Nephron (organoid): ENCODE results near the gene METRN.

ENCODE experiments used
- H3K27ac Mint-ChIP-seq, 3 experiments: 2 replicates each; pipeline ENCODE4 v1.8.0; 2020; ENCODE audit warnings: mixed read lengths in 3 of 3, mild to moderate bottlenecking in 2 of 3, moderate library complexity in 1 of 3
- H3K27me3 Mint-ChIP-seq: 2 replicates; pipeline ENCODE4 v1.8.0; 2021; ENCODE audit warnings: low read depth, mild to moderate bottlenecking, moderate library complexity, mixed read lengths
- H3K36me3 Mint-ChIP-seq: 2 replicates; pipeline ENCODE4 v1.8.0; 2020; ENCODE audit warnings: low read depth, mixed read lengths
- H3K4me1 Mint-ChIP-seq: 2 replicates; pipeline ENCODE4 v1.8.0; 2020; ENCODE audit warnings: mixed read lengths
- H3K4me3 Mint-ChIP-seq, 3 experiments: 2 replicates each; pipeline ENCODE4 v1.8.0; 2020; ENCODE audit warnings: mild to moderate bottlenecking in 3 of 3, mixed read lengths in 3 of 3, moderate library complexity in 2 of 3
- H3K9me3 Mint-ChIP-seq: 2 replicates; pipeline ENCODE4 v1.8.0; 2020; ENCODE audit warnings: mixed read lengths
- TF ChIP-seq, protein P1 (sequence below), 3 experiments: fragments of 200-600 bp; sonication (generic); IDR thresholded peaks; one replicate each; pipeline ENCODE4 v1.5.0; 2021; ENCODE audit warnings: antibody characterized with exemption in 3 of 3; ENCODE audit not compliant: unreplicated experiment in 3 of 3

The METRN gene

DNA sequence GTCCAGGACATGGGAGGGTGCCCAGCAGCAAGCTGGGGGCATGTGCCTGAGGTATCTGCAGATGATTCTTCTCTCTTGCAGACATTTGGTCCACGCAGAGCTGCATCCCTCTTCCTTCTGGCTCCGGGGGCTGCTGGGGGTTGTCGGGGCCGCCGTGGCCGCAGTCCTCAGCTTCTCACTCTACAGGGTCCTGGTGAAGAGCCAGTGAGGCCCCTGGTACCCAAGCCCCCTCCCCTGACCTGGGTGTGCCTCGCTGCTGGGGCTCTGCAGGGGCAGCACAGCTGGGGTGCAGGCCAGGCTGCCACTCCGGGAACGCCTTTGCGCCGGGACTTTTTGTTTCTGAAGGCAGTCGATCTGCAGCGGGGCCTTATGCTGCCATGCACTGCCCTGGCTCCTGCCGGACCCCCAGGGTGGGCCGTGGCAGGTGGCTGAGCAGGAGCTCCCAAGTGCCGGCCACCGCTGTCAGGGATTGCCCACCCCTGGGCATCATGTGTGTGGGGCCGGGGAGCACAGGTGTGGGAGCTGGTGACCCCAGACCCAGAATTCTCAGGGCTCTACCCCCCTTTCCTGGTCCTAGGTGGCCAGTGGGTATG is 41.4 kb upstream of the METRN start:
- no peak overlapping the region for H3K4me3 Mint-ChIP-seq
- TF ChIP-seq, protein P1, sequence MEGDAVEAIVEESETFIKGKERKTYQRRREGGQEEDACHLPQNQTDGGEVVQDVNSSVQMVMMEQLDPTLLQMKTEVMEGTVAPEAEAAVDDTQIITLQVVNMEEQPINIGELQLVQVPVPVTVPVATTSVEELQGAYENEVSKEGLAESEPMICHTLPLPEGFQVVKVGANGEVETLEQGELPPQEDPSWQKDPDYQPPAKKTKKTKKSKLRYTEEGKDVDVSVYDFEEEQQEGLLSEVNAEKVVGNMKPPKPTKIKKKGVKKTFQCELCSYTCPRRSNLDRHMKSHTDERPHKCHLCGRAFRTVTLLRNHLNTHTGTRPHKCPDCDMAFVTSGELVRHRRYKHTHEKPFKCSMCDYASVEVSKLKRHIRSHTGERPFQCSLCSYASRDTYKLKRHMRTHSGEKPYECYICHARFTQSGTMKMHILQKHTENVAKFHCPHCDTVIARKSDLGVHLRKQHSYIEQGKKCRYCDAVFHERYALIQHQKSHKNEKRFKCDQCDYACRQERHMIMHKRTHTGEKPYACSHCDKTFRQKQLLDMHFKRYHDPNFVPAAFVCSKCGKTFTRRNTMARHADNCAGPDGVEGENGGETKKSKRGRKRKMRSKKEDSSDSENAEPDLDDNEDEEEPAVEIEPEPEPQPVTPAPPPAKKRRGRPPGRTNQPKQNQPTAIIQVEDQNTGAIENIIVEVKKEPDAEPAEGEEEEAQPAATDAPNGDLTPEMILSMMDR (IDR thresholded peaks at IDR 0.05; ENCODE audit: unreplicated experiment in 3 of 3): no peak
- no peaks in the 10 kb centered on the region for H3K9me3 Mint-ChIP-seq
- H3K27ac Mint-ChIP-seq: no peak overlapping the region
- H3K4me1 Mint-ChIP-seq: no peaks in the 10 kb centered on the region
- peaks cover 3% of the 10 kb centered on the region for H3K36me3 Mint-ChIP-seq
- H3K27me3 Mint-ChIP-seq: peaks cover 6% of the 10 kb centered on the region

DNA sequence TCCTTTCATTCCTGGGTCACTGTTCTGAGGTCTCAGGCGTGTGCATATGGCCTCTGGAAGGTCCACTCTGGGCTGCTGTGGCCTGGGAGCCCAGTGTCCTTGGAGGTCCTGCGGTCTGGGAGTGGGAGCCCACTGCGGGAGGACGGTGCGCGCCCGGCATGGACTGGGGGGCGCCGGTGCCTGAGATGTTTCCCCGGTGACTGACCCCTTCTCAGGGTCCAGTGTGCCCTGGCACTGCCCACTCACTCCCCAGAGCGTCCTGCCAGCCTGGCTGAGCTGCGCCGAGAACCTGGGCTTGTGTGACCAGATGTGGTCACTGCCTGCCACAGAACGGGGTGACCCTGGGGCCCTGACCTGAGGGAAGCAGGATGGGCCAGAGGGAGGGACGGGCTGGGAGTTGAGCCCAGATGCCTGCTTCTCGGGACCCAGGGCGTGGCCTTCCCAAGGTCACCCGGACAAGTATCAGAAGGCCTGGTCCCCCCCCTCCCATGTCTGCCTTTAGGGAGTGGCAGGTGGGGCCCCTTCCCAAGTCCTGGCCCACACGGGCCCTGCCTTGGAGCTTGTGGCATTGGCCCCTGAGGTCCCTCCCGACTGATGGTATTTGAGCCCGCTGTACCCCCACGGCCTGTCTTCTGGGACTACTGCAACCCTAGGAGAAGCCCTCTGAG is 40.6 kb upstream of the METRN start:
- Mint-ChIP-seq H3K4me1 (no peaks in the 10 kb centered on the region), H3K4me3 (peak overlapping the region in 2 of 3 experiments; percentile 32 to 51), H3K27me3 (peaks cover 6% of the 10 kb centered on the region), H3K36me3 (peaks cover 3% of the 10 kb centered on the region), H3K9me3 (no peaks in the 10 kb centered on the region), H3K27ac (no peak overlapping the region)
- TF ChIP-seq, protein P1 (IDR thresholded peaks at IDR 0.05; ENCODE audit: unreplicated experiment in 3 of 3): no peak

DNA sequence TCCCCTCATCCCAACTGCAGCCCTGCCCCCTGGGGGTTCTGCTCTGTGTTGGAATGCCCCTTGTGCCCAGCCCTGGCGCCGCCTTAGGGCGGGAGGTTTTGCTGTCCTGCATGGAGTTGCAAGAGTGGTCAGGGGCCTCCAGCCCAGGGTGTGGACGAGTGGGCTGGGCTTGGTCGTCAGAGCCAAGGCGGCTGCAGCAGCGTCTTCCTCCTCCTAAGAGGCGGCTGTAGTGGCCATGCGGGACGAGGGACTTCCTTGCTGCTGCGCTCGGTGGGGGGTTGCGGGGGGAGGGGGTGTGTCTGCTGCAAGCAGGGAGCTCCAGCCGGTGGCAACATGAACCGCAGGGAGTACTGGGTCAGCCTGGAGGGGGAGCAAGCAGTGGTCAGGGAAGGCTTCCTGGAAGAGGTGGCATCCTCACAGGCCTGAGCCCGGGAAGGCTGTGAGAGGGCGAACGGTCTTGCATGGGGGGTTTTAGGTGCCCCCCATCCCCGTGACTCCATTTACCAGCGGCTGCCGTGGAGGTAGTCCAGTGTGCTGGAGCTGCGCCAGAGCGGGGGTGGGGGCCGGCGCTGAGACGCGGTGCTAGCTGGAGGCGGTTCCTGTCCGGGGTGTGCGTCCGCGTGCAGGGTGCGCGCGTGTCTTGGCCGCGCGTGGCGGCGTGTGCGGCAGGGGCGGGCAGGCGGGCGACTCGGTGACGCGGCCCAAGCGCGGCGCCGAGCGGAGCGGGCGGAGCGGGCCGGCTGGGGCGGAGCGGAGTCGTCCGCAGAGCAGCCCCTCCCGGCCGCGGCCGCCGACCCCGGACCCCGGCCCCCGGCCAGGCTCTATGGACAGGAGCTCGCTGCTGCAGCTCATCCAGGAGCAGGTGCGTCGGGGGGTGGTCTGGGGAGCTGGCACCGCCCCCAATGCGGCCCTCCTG is 39.7 kb upstream of the METRN start, which contains the start of gene RHBDL1:
Gene RHBDL1 (plus strand): TSS at position 704 of the 916 bp plus-strand sequence. CDS start 120 bp downstream, at position 824.
- Mint-ChIP-seq H3K4me1 (no peaks in the 10 kb centered on the region), H3K4me3 (peak within 1 kb of the TSS; percentile 42 to 69 (median 69)), H3K36me3 (peaks cover 3% of the 10 kb centered on the region), H3K9me3 (no peaks in the 10 kb centered on the region), H3K27me3 (peaks cover 6% of the 10 kb centered on the region), H3K27ac (no peak within 1 kb of the TSS)
- TF ChIP-seq, protein P1 (IDR thresholded peaks at IDR 0.05; ENCODE audit: unreplicated experiment in 3 of 3): no peak

DNA sequence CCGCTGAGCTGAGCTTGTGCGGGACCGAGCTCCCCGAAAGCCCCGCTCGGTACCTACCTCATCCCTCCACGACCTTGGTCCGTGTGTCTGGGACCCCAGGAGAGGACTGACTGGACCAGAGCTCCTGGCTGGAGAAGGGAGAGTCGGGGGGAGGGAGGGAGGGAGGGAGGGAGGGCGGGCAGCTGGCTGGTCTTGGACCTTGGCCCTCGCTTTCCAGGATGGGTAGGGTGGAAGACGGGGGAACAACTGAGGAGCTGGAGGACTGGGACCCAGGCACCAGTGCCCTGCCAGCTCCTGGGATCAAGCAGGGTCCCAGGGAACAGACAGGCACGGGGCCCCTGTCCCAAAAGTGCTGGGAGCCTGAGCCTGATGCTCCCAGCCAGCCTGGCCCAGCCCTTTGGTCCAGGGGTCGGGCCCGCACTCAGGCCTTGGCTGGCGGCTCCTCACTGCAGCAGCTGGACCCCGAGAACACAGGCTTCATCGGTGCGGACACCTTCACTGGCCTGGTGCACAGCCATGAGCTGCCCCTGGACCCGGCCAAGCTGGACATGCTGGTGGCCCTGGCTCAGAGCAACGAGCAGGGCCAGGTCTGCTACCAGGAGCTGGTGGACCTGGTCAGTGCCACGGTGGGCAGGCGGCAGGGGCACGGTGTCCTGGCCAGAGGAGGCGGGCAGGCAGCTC is 38.9 kb upstream of the METRN start:
- H3K27ac Mint-ChIP-seq: no peak overlapping the region
- TF ChIP-seq, protein P1 (IDR thresholded peaks at IDR 0.05; ENCODE audit: unreplicated experiment in 3 of 3): no peak
- no peak overlapping the region for H3K4me3 Mint-ChIP-seq
- H3K9me3 Mint-ChIP-seq: no peaks in the 10 kb centered on the region
- no peaks in the 10 kb centered on the region for H3K4me1 Mint-ChIP-seq
- H3K36me3 Mint-ChIP-seq: peaks cover 2% of the 10 kb centered on the region
- peaks cover 6% of the 10 kb centered on the region for H3K27me3 Mint-ChIP-seq

DNA sequence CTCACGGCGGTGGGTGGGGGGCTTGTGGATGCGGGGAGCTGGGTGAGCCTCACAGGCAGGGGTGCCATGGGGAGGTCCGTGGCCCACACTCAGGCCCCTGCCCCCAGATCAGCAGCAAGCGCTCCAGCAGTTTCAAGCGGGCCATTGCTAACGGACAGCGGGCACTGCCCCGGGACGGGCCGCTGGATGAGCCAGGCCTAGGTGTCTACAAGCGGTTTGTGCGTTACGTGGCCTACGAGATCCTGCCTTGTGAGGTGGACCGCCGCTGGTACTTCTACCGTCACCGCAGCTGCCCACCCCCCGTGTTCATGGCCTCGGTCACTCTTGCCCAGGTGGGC is 38.4 kb upstream of the METRN start:
- no peaks in the 10 kb centered on the region for H3K4me1 Mint-ChIP-seq
- H3K27me3 Mint-ChIP-seq: peaks cover 6% of the 10 kb centered on the region
- no peaks in the 10 kb centered on the region for H3K9me3 Mint-ChIP-seq
- TF ChIP-seq, protein P1 (IDR thresholded peaks at IDR 0.05; ENCODE audit: unreplicated experiment in 3 of 3): no peak
- no peaks in the 10 kb centered on the region for H3K36me3 Mint-ChIP-seq
- no peak overlapping the region for H3K27ac Mint-ChIP-seq
- no peak overlapping the region for H3K4me3 Mint-ChIP-seq
